Tongue (tissue), 2 donors: ENCODE results near the gene HOXB4. TPM values are rescaled to one million over a fixed set of nuclear protein-coding genes. Genes with fewer than 3 reads are reported as not detected.
A peak's percentile ranks its signal among the peaks of the same experiment; 100 is the strongest.

Experiments
- DNase-seq: peaks from one replicate; pipeline ENCODE4 v3.0.0-alpha.2; 2015
- total RNA-seq: library from RNA; depleted of rRNA; stranded (reverse); fragments of >200 nt; gene quantifications from one replicate; pipeline ENCODE4 v1.2.3, GENCODE V29; 2014

HOXB4 gene
- total RNA-seq, 1 donor from 2014 or later: 0.92 TPM

GRCh38 chr17:48601539-48602425, 23.6 kb upstream of the HOXB4 start:
- no peak for DNase-seq

DNA sequence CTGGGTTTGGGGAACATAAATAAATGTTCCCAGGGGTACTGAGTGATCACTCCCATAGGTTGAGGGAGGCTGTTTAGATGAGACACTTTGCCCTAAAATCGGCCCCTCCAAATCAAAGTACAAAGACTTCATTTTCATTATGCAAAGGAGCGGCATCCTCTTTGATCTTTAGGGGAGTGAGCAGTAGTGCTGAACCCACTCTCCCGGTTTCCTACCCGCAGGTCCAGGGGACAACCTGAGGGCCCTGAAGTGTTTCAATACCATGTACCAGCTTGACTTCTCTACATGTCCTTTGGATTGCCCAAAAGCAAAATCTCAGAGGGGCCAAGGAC, 23.0 kb upstream of the HOXB4 start:
- no peak for DNase-seq

DNA sequence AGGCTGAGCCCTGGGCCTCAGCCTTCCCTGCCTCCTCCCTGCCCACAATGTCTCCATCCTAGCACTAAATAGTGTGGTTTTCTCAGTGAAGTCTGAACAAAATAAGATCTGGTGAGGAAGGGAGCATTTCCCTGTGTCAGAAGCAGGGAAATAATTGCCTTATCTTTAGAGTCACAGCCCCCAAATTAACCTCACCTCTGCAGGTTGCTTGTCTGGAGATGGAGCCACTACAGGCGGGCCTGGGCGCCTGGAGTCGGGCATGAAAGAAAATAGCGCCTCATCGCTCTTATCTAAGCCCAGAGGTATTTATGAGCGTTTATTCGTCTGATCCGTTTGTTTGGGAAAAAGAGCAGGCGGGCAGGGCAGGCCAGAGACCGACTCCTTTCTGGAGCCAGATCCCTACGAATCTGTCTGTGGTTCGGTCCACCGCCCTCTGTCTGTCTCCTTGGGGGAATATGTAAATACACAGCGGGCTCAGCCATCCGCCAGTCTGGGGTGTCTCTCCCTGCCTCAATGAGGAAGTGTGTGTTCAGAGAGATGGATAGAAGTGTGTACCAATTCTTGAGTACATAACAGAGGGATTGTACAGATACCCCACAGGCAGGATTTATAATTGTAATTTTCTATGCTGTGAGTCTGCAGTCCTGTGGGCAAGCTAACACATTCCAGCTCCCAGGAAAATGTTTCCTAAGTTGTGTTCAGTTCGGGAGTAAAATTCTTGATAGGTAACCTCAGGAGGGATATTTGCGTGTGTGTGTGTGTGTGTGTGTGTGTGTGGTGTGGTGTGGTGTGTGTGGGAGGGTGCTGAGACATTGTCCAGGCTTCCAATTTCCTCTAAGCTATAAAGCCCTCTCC, 22.3 kb upstream of the HOXB4 start:
- DNase-seq: no peak

- no peak for DNase-seq
Measured at GRCh38 chr17:48599354-48599753, 21.2 kb upstream of the HOXB4 start.

DNA sequence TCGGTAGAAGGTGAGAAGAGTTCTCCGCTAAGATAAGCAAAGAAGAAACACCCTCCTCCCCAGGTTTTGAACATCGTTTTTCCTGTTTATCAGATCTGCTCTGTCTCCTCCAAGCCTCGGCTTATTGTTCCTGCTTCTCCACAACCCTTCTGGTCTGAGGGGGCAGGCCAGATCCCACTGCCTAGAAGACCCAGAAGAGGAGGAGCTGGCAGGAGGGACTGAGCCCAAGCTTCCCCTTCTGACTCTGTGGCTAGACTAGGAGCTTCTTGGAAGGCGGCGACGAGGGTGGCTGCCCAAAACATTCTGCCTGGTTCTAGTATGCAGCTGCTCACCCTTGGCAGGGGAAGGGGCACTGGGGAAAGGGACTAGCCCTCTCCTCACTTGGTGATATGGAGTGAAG, 20.6 kb upstream of the HOXB4 start:
- no peak for DNase-seq

GRCh38 chr17:48597778-48598631, 19.9 kb upstream of the HOXB4 start:
- no peak for DNase-seq

DNA sequence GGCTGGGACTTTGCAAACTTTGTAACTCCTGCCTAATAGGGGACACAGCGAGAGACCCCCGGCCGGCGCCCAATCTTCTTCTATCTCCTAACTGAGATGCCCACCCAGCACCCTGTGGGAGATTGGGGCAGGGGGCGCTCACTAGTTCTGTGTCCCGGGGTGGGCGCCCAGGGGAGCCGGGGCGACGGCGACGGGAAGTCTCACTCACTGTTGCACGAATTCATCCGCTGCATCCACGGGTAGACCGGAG, 19.3 kb upstream of the HOXB4 start:
- no peak for DNase-seq

DNA sequence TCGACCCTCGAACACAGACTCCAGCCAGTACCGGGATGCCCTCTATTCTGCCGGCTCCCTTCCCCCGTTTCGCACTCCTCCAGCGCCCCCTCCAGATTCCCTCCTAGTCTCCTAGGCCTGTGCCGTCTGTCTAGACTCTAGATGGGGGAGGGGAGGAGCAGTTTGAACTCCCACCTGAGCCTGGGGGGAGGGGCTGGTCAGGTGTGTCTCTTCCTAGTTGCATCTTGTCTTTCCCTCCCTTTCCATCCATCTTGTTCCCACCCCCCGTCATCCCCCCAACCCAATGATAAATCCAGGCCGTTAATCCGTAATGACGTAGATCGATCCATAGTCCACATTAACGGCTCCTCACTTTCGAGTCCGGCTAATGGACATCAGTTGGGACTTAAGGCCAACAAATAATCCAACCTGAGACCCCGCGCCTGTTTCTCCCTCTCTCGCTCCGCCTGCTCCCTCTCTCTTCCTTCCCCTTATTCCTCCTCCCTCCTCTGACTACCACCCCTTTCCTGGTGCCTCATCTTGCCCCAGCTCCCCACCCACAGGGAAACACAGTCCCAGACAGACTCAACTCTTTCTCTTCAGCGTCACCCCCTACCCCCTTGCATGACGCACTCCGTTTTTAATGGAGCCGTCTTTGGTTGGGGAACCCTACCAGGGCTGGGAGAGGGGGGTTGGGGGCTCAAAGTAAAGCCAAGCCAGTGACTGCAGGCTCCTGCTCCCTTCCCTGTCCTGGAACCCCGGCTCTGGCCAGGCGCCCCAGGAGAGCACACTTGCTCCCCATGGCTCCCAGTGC, 18.8 kb upstream of the HOXB4 start:
- DNase-seq: no peak

GRCh38 chr17:48596000-48596734, 18.0 kb upstream of the HOXB4 start:
- DNase-seq: no peak

DNA sequence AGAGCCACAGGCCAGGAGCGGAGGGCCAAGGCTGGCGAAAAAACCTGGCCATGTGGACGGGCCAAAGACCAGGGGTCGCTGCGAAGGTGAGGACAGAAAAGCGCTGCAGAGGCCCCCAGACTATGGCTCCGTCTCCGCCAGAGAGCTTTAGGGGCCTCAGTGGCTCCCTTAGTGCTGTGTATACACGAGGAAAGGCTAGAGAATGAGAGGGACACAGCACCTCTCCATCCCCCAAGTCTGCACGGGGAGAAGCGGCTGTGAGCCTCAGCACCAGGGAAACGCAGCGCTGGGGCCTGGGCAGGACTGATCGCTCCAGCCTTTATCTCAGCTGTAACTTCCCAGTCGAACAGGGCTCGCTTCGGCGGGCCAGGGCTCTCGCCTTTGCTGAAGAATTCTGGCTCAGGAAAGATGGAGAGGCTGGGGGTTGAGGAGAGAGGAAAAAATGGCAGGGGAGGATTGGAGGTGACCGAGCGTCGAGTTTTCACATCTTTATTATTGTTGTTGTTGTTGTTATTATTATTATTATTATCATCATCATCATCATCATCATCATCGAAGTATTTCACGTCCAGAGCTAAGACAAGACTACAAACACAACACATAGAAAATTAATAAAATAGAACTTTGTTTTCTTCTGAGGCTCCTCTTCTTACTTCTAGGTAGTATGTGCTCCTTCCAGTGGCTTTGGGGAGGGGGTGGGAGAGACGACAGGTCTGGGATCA, 17.3 kb upstream of the HOXB4 start:
- DNase-seq: no peak

DNA sequence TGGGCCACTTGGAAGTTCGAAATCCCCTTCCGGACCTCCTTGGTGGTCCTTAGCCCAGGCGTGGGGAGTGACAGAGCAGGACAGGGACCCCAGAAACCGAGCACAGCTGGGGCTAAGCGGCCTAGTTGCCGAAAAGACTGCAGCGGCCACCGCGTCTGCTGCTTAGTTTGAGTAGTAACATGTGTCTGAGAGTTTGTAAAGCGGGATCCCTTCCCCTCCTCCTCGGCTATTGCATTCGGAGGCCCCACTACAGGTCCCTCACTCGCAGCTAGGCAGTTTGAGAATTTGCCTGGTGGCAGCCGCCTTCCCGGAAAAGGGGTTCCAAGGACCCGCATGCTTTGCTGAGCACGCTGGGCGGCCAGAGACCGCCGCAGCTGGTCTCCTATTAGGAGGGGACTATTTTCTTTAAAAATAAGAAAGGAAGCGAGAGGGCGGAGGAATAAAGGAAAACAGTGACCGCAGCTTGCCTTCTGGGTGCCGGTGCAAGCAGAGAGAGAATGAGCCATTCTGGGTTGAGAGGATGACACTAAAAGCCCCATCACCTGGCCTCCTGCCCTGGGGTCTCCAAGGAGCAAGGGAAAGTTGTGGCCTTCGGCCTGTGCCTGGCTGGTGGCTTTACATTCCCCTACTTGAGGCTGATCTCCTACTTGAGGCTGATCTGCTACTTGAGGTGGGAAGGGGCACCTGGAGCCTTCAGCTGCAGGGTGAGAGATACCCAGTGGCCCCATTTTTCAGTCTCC, 16.6 kb upstream of the HOXB4 start:
- DNase-seq: no peak

- peak; percentile 78 for DNase-seq
Measured at GRCh38 chr17:48593840-48594537, 15.8 kb upstream of the HOXB4 start.

- DNase-seq: no peak
Measured at GRCh38 chr17:48593126-48593829, 15.1 kb upstream of the HOXB4 start, which contains the start of gene HOXB5. Gene HOXB5 (minus strand): TSS chr17:48593779. CDS start chr17:48593682, 97 bp downstream.

DNA sequence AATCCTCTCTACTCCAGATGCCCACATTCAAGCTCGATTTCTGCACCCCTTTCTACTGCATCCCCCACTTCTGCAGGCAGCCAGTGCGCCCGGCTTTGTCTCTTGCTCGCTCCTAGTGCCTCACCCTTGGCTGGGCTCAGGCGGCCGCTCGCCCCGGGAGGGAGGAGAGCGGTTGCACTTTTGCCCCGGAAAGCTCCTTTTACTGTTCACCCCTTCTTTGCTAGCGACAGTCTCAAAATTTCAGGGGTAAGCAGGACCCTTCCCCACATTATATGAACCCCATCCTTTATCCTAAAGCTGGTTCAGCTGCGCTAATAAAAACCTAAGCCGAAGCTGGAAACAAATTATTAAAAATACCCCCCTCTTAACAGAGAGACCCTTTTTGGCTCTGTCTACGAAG, 14.4 kb upstream of the HOXB4 start:
- no peak for DNase-seq

GRCh38 chr17:48592057-48592514, 13.9 kb upstream of the HOXB4 start:
- no peak for DNase-seq

GRCh38 chr17:48591255-48592056, 13.3 kb upstream of the HOXB4 start:
- no peak for DNase-seq

GRCh38 chr17:48590607-48591161, 12.5 kb upstream of the HOXB4 start:
- no peak for DNase-seq
